Panc1 (cell line): ENCODE measurements around the gene RHD.
"Not testable (repeated sequence)": the region's sequence is repeated elsewhere in the genome, so short reads cannot be mapped to it uniquely, and the experiment has no call there.

Experiments
- POLR2AphosphoS5 ChIP-seq: IDR thresholded peaks from 2 replicates; pipeline ENCODE4 v1.6.1; 2012; ENCODE audit warnings: mild to moderate bottlenecking, low read depth, low read length, moderate library complexity
- TF ChIP-seq, protein P1 (sequence below), 2 experiments: IDR thresholded peaks; 2 replicates each; pipeline ENCODE4 v1.6.1; 2011 to 2012; ENCODE audit warnings: low read depth in 2 of 2, control low read depth in 1 of 2, low read length in 1 of 2, mild to moderate bottlenecking in 1 of 2, moderate library complexity in 1 of 2; ENCODE audit not compliant: insufficient read depth in 1 of 2
- TF ChIP-seq, protein P2 (sequence below): fragments of 450-650 bp; IDR thresholded peaks from 2 replicates; pipeline ENCODE4 v1.5.1; 2017; ENCODE audit warnings: mild to moderate bottlenecking

DNA sequence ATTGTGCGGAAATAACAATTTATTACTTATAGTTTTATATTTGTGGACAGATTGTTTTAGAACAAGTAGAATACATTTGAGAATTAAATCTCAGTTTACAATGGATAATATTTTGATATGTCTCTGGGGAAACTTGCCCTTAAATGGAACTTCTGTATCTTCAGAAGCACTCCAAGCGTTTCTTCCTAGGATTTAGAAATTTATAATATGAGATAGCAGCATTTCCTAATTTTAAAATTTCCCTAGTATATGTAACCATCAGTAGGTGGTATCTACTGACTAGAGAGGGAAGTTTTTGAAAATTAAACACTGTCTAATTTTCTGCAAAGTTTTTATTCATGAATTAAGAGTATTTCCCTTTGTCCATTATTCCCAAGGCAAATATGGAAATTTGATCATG, 21.1 kb downstream of the RHD start:
- TF ChIP-seq, protein P1, sequence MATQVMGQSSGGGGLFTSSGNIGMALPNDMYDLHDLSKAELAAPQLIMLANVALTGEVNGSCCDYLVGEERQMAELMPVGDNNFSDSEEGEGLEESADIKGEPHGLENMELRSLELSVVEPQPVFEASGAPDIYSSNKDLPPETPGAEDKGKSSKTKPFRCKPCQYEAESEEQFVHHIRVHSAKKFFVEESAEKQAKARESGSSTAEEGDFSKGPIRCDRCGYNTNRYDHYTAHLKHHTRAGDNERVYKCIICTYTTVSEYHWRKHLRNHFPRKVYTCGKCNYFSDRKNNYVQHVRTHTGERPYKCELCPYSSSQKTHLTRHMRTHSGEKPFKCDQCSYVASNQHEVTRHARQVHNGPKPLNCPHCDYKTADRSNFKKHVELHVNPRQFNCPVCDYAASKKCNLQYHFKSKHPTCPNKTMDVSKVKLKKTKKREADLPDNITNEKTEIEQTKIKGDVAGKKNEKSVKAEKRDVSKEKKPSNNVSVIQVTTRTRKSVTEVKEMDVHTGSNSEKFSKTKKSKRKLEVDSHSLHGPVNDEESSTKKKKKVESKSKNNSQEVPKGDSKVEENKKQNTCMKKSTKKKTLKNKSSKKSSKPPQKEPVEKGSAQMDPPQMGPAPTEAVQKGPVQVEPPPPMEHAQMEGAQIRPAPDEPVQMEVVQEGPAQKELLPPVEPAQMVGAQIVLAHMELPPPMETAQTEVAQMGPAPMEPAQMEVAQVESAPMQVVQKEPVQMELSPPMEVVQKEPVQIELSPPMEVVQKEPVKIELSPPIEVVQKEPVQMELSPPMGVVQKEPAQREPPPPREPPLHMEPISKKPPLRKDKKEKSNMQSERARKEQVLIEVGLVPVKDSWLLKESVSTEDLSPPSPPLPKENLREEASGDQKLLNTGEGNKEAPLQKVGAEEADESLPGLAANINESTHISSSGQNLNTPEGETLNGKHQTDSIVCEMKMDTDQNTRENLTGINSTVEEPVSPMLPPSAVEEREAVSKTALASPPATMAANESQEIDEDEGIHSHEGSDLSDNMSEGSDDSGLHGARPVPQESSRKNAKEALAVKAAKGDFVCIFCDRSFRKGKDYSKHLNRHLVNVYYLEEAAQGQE (IDR thresholded peaks at IDR 0.05; ENCODE audit: insufficient read depth in 1 of 2, low read depth in 2 of 2, low read length in 1 of 2), result not testable (repeated sequence)
- TF ChIP-seq, protein P2, sequence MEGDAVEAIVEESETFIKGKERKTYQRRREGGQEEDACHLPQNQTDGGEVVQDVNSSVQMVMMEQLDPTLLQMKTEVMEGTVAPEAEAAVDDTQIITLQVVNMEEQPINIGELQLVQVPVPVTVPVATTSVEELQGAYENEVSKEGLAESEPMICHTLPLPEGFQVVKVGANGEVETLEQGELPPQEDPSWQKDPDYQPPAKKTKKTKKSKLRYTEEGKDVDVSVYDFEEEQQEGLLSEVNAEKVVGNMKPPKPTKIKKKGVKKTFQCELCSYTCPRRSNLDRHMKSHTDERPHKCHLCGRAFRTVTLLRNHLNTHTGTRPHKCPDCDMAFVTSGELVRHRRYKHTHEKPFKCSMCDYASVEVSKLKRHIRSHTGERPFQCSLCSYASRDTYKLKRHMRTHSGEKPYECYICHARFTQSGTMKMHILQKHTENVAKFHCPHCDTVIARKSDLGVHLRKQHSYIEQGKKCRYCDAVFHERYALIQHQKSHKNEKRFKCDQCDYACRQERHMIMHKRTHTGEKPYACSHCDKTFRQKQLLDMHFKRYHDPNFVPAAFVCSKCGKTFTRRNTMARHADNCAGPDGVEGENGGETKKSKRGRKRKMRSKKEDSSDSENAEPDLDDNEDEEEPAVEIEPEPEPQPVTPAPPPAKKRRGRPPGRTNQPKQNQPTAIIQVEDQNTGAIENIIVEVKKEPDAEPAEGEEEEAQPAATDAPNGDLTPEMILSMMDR, result not testable (repeated sequence)
- not testable (repeated sequence) for TF ChIP-seq POLR2AphosphoS5
